NCI-H2171 (cell line): ENCODE data around the gene GBX1.

Experiments
- DNase-seq: peaks from one replicate; lab custom pipeline; 2025; lab: John Stamatoyannopoulos, UW

Gene GBX1

GRCh38 chr7:151114151-151115090, 53.1 kb downstream of the GBX1 start:
- no peak for DNase-seq

- no peak for DNase-seq
Observed at GRCh38 chr7:151113344-151114150, 53.9 kb downstream of the GBX1 start.

- peak; percentile 49 for DNase-seq
Observed at GRCh38 chr7:151110941-151111645, 56.4 kb downstream of the GBX1 start.

- DNase-seq: no peak
Observed at GRCh38 chr7:151110236-151110940, 57.1 kb downstream of the GBX1 start.

- DNase-seq: no peak
Observed at GRCh38 chr7:151109094-151110048, 58.1 kb downstream of the GBX1 start.

- DNase-seq: no peak
Observed at GRCh38 chr7:151107882-151108281, 59.6 kb downstream of the GBX1 start.

GRCh38 chr7:151104411-151105235, 62.9 kb downstream of the GBX1 start:
- DNase-seq: no peak

- no peak for DNase-seq
Observed at GRCh38 chr7:151103973-151104372, 63.5 kb downstream of the GBX1 start.

- no peak for DNase-seq
Observed at GRCh38 chr7:151102991-151103390, 64.5 kb downstream of the GBX1 start.

- no peak for DNase-seq
Observed at GRCh38 chr7:151101621-151102396, 65.7 kb downstream of the GBX1 start.

GRCh38 chr7:151100921-151101320, 66.6 kb downstream of the GBX1 start:
- DNase-seq: no peak

- no peak for DNase-seq
Observed at GRCh38 chr7:151099486-151100211, 67.8 kb downstream of the GBX1 start.
